ENCODE results near the gene CCER1. TPM values are rescaled to one million over a fixed set of nuclear protein-coding genes. Genes with fewer than 3 reads are reported as not detected.

Gene CCER1
- total RNA-seq, 1 donor from 2014 or later = not detected

DNA sequence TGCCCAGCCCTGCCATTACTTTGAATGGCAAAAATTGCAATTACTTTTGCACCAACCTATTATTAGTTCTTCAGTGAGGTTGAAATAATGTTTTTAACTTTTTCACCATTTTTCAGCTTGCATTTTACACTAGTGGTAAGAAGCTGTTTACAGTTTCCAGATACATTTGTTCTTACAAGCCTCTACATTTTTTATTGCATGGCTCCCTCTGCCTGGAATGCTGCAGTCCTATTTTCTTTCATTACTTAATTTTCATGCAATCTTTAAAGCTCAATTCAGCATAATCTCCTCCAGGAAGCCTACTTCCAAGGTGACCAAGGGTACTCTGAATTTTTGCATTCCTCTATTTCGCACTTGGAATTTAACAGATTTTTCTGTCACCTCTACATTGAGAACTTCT is 33.4 kb downstream of the CCER1 start:
- no peak overlapping the region for H3K27ac ChIP-seq
- H3K4me1 ChIP-seq = peaks cover 5% of the 10 kb centered on the region
- no peaks in the 10 kb centered on the region for H3K9me3 ChIP-seq
- DNase-seq (ENCODE audit: extremely low spot score in 2 of 2) = no peak
- intact Hi-C loops (cut with DNase I) = no loop called here
- no peak for TF ChIP-seq POLR2AphosphoS5 (IDR thresholded peaks at IDR 0.05; ENCODE audit: insufficient read depth in 1 of 2, low read depth in 1 of 2)
- TF ChIP-seq, protein P1, sequence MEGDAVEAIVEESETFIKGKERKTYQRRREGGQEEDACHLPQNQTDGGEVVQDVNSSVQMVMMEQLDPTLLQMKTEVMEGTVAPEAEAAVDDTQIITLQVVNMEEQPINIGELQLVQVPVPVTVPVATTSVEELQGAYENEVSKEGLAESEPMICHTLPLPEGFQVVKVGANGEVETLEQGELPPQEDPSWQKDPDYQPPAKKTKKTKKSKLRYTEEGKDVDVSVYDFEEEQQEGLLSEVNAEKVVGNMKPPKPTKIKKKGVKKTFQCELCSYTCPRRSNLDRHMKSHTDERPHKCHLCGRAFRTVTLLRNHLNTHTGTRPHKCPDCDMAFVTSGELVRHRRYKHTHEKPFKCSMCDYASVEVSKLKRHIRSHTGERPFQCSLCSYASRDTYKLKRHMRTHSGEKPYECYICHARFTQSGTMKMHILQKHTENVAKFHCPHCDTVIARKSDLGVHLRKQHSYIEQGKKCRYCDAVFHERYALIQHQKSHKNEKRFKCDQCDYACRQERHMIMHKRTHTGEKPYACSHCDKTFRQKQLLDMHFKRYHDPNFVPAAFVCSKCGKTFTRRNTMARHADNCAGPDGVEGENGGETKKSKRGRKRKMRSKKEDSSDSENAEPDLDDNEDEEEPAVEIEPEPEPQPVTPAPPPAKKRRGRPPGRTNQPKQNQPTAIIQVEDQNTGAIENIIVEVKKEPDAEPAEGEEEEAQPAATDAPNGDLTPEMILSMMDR (IDR thresholded peaks at IDR 0.05) = no peak
- no peak for TF ChIP-seq POLR2A (IDR thresholded peaks at IDR 0.05)
- H3K4me3 ChIP-seq = no peak overlapping the region
- no peaks in the 10 kb centered on the region for H3K36me3 ChIP-seq
- no peaks in the 10 kb centered on the region for H3K27me3 ChIP-seq

DNA sequence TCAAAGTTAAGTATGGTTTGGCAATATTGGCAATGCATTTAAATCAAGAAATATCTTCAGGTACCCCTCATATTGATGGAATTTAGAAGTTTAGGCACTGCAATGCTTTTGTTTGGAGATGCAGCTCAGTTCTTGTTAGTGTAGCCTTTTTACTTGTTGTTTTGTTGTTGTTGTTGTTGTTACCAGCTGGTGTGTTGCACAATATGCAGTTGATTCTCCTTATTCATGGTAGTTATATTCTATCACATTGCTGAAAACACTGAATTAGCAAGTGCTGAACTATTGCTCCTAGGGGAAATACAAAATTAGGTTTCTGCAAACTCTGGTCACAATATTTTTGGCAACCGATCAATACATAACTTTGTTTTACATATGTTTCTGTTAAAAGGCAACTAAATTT is 34.8 kb downstream of the CCER1 start:
- Histone ChIP-seq H3K4me1 (peaks cover 5% of the 10 kb centered on the region), H3K27ac (no peak overlapping the region), H3K36me3 (no peaks in the 10 kb centered on the region), H3K9me3 (no peaks in the 10 kb centered on the region), H3K27me3 (no peaks in the 10 kb centered on the region), H3K4me3 (no peak overlapping the region)
- intact Hi-C loops (cut with DNase I) = no loop called here
- DNase-seq (ENCODE audit: extremely low spot score in 2 of 2) = no peak
- TF ChIP-seq, protein P1 (IDR thresholded peaks at IDR 0.05) = no peak
- no peak for TF ChIP-seq POLR2A (IDR thresholded peaks at IDR 0.05)
- TF ChIP-seq POLR2AphosphoS5 (IDR thresholded peaks at IDR 0.05; ENCODE audit: insufficient read depth in 1 of 2, low read depth in 1 of 2) = no peak

DNA sequence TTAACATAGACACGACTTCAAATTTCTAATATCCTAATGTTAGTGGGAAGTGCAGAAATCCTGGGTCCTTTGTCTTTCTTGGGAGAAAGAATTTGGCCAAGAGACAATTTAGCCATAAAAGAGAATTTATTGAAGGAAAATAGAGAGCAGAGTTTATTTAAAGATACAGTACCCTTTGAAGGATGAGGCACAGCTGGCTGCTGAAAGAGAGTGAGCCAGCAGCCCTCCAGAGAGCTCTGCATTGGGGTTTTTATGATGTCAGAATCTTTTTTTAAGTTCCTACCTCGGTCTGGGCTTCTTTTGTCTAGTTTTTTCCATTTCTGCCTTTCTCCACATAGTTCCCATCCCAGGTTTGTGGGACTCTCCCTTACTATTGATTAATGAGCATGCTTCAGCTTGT is 37.5 kb downstream of the CCER1 start:
- H3K9me3 ChIP-seq = no peaks in the 10 kb centered on the region
- no peak overlapping the region for H3K27ac ChIP-seq
- peaks cover 5% of the 10 kb centered on the region for H3K4me1 ChIP-seq
- H3K36me3 ChIP-seq = no peaks in the 10 kb centered on the region
- intact Hi-C loops (cut with DNase I) = no loop called here
- no peaks in the 10 kb centered on the region for H3K27me3 ChIP-seq
- no peak overlapping the region for H3K4me3 ChIP-seq
- TF ChIP-seq, protein P1 (IDR thresholded peaks at IDR 0.05) = no peak
- TF ChIP-seq POLR2A (IDR thresholded peaks at IDR 0.05) = no peak
- TF ChIP-seq POLR2AphosphoS5 (IDR thresholded peaks at IDR 0.05; ENCODE audit: insufficient read depth in 1 of 2, low read depth in 1 of 2) = no peak
- no peak for DNase-seq (ENCODE audit: extremely low spot score in 2 of 2)

DNA sequence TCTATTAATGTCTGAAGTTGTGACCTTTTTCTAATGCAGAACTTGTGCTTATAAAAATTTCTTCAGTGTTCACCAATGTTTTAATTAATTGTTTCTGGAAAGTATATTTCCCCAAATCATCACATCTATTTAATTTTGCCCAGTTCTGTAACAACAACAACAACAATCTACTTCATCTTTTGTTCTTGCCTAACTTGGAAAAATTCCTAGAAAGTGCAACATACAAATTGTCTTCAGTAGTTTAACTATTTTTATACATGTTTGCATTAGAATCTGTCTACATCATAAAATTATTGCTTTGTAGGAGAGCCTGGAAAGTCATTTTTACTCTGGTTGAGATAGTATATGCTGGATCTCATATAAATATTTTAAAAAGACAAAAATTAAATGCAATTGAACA is 38.5 kb downstream of the CCER1 start:
- intact Hi-C loops (cut with DNase I) = no loop called here
- no peak for DNase-seq (ENCODE audit: extremely low spot score in 2 of 2)
- no peak overlapping the region for H3K4me3 ChIP-seq
- no peaks in the 10 kb centered on the region for H3K36me3 ChIP-seq
- peaks cover 5% of the 10 kb centered on the region for H3K4me1 ChIP-seq
- H3K9me3 ChIP-seq = no peaks in the 10 kb centered on the region
- H3K27me3 ChIP-seq = no peaks in the 10 kb centered on the region
- no peak for TF ChIP-seq POLR2AphosphoS5 (IDR thresholded peaks at IDR 0.05; ENCODE audit: insufficient read depth in 1 of 2, low read depth in 1 of 2)
- TF ChIP-seq, protein P1 (IDR thresholded peaks at IDR 0.05) = no peak
- no peak for TF ChIP-seq POLR2A (IDR thresholded peaks at IDR 0.05)
- no peak overlapping the region for H3K27ac ChIP-seq

DNA sequence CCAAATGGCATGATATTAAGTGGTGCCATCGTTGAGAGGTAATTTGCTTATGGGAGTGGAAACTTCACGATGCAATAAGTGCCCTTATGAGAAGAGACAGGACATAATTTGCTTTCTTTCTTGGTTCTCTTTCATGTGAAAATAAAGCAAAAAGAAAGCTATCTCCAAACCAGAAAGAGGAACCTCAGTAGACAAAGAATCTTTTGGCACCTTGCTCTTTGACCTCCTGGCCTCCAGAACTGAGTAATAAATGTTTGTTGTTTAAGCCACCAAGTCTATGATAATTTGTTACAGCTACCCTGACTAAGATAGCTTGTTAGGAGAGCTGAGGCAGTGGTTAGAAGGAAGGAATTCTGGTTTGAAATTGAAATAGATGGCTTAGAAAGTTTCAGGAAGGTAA is 39.6 kb downstream of the CCER1 start:
- TF ChIP-seq, protein P1 (IDR thresholded peaks at IDR 0.05) = no peak
- TF ChIP-seq POLR2A (IDR thresholded peaks at IDR 0.05) (no peak), POLR2AphosphoS5 (IDR thresholded peaks at IDR 0.05; ENCODE audit: insufficient read depth in 1 of 2, low read depth in 1 of 2) (no peak)
- DNase-seq (ENCODE audit: extremely low spot score in 2 of 2) = no peak
- Histone ChIP-seq H3K27ac (no peak overlapping the region), H3K27me3 (no peaks in the 10 kb centered on the region), H3K4me1 (peaks cover 5% of the 10 kb centered on the region), H3K9me3 (no peaks in the 10 kb centered on the region), H3K36me3 (no peaks in the 10 kb centered on the region), H3K4me3 (no peak overlapping the region)
- intact Hi-C loops (cut with DNase I) = no loop called here

All from vagina (tissue), 2 donors.